Naive thymus-derived CD4-positive, alpha-beta T cell (primary cell): Measurements from ENCODE around the gene EFHD2. TPM values are rescaled to one million over a fixed set of nuclear protein-coding genes. Genes with fewer than 3 reads are reported as not detected.
"Not testable (repeated sequence)": the region's sequence is repeated elsewhere in the genome, so short reads cannot be mapped to it uniquely, and the experiment has no call there.

Experiments
- ATAC-seq: fragments of 150-1000 bp; cut with Tn5 transposase; 2 replicates; pipeline ENCODE4 v1.10.0; 2021; ENCODE audit warnings: mild to moderate bottlenecking, moderate library complexity
- CTCF ChIA-PET: fragments of 350-600 bp; sonication (Branson Sonifier 250); formaldehyde crosslinking; loops from one replicate; lab custom pipeline; 2021; ENCODE audit warnings: antibody characterized with exemption; lab: Charles Lee
- POLR2A ChIA-PET: fragments of 350-600 bp; sonication (Branson Sonifier 250); formaldehyde crosslinking; loops from one replicate; lab custom pipeline; 2021; ENCODE audit warnings: antibody characterized with exemption, inconsistent platforms; lab: Charles Lee
- DNase-seq, 9 donors: peaks; one replicate each; pipeline versions ENCODE4 v3.0.0 to v3.0.0-alpha.2; 2020 to 2022; ENCODE audit warnings: mixed read lengths in 1 of 9
- H3K27ac ChIP-seq: one replicate; pipeline ENCODE4 v1.7.0; 2013; ENCODE audit warnings: mild to moderate bottlenecking, low read depth, low read length, moderate library complexity
- H3K27me3 ChIP-seq, 2 donors: one replicate each; pipeline ENCODE4 v1.7.0; 2013; ENCODE audit warnings: low read length in 2 of 2, mild to moderate bottlenecking in 2 of 2, moderate library complexity in 2 of 2; ENCODE audit not compliant: control insufficient read depth in 2 of 2, insufficient read depth in 2 of 2
- H3K36me3 ChIP-seq, 3 experiments: 1 replicate in 2 of 3; 2 replicates in 1 of 3; pipeline ENCODE4 v1.7.0; 2013; ENCODE audit warnings: low read length in 3 of 3, mild to moderate bottlenecking in 3 of 3, moderate library complexity in 1 of 3; ENCODE audit not compliant: insufficient read depth in 3 of 3, control insufficient read depth in 2 of 3
- H3K4me1 ChIP-seq, 2 donors: one replicate each; pipeline ENCODE4 v1.7.0; 2013; ENCODE audit warnings: low read length in 2 of 2, mild to moderate bottlenecking in 2 of 2, moderate library complexity in 1 of 2; ENCODE audit not compliant: control insufficient read depth in 2 of 2, insufficient read depth in 2 of 2
- H3K4me3 ChIP-seq: 2 replicates; pipeline ENCODE4 v1.7.0; 2013; ENCODE audit warnings: mild to moderate bottlenecking, low read length
- H3K9me3 ChIP-seq, 3 experiments: 1 replicate in 2 of 3; 2 replicates in 1 of 3; pipeline ENCODE4 v1.7.0; 2013; ENCODE audit warnings: low read length in 3 of 3; ENCODE audit not compliant: control insufficient read depth in 2 of 3
- H3K27ac Mint-ChIP-seq, 9 donors: one replicate each; pipeline ENCODE4 v1.8.0; 2020 to 2022; ENCODE audit warnings: mixed read lengths in 9 of 9, mild to moderate bottlenecking in 8 of 9, moderate library complexity in 5 of 9, inconsistent platforms in 2 of 9
- H3K27me3 Mint-ChIP-seq, 5 donors: one replicate each; pipeline ENCODE4 v1.8.0; 2021 to 2022; ENCODE audit warnings: mixed read lengths in 5 of 5, mild to moderate bottlenecking in 1 of 5
- H3K36me3 Mint-ChIP-seq, 5 donors: one replicate each; pipeline ENCODE4 v1.8.0; 2020 to 2022; ENCODE audit warnings: mixed read lengths in 5 of 5, mild to moderate bottlenecking in 3 of 5, inconsistent platforms in 1 of 5
- H3K4me1 Mint-ChIP-seq, 7 donors: one replicate each; pipeline ENCODE4 v1.8.0; 2020 to 2022; ENCODE audit warnings: mixed read lengths in 7 of 7, mild to moderate bottlenecking in 3 of 7, inconsistent platforms in 1 of 7
- H3K4me3 Mint-ChIP-seq, 10 donors: one replicate each; pipeline ENCODE4 v1.8.0; 2020 to 2022; ENCODE audit warnings: mild to moderate bottlenecking in 10 of 10, mixed read lengths in 10 of 10, moderate library complexity in 6 of 10, inconsistent platforms in 2 of 10
- H3K9me3 Mint-ChIP-seq, 11 donors: one replicate each; pipeline ENCODE4 v1.8.0; 2020 to 2022; ENCODE audit warnings: mixed read lengths in 11 of 11, mild to moderate bottlenecking in 4 of 11, inconsistent platforms in 1 of 11, moderate library complexity in 1 of 11
- intact Hi-C, 2 donors: fragments of 100-400 bp; cut with micrococcal nuclease; formaldehyde crosslinking; loops; one replicate each; pipeline ENCODE4 v1.15.1; 2023
- polyA plus RNA-seq, 2 donors: library from polyadenylated mRNA; unstranded; fragments of 300-500 nt; fragmentation: Illumina TruSeq; gene quantifications; one replicate each; pipeline ENCODE4 v1.2.3, GENCODE V29; 2021
- total RNA-seq, 6 experiments: library from RNA in 5 of 6; stranded (reverse) in 5 of 6; gene quantifications; 1 replicate in 5 of 6; 2 replicates in 1 of 6; pipeline ENCODE4 v1.2.3 and lab custom pipeline; 2021 to 2026

The EFHD2 gene
- total and polyA plus RNA-seq, 7 experiments from 2014 or later: 21.0 to 258 (median 32.0) TPM

GRCh38 chr1:15459771-15460707, 50.4 kb downstream of the EFHD2 start:
- Histone ChIP-seq H3K4me1 (no peaks in the 10 kb centered on the region), H3K9me3 (no peaks in the 10 kb centered on the region), H3K27me3 (no peaks in the 10 kb centered on the region), H3K36me3 (no peaks in the 10 kb centered on the region), H3K27ac (no peak overlapping the region), H3K4me3 (no peak overlapping the region)
- H3K36me3 Mint-ChIP-seq: no peaks in the 10 kb centered on the region
- no peak overlapping the region for H3K4me3 Mint-ChIP-seq
- peaks cover 0 to 3% (median 0%) of the 10 kb centered on the region in 5 donors for H3K27me3 Mint-ChIP-seq
- H3K27ac Mint-ChIP-seq: no peak overlapping the region
- DNase-seq (no peak), ATAC-seq (no peak)
- H3K4me1 Mint-ChIP-seq: no peaks in the 10 kb centered on the region
- CTCF ChIA-PET: no interaction called here
- POLR2A ChIA-PET: no interaction called here
- intact Hi-C loops: no loop called here
- no peaks in the 10 kb centered on the region for H3K9me3 Mint-ChIP-seq

GRCh38 chr1:15460708-15461095, 51.0 kb downstream of the EFHD2 start:
- no peak overlapping the region for H3K27ac ChIP-seq
- H3K4me1 Mint-ChIP-seq: no peaks in the 10 kb centered on the region
- ChIA-PET POLR2A (no interaction called here), CTCF (no interaction called here)
- no peak overlapping the region for H3K4me3 Mint-ChIP-seq
- intact Hi-C loops: no loop called here
- peaks cover 0 to 2% (median 0%) of the 10 kb centered on the region in 5 donors for H3K27me3 Mint-ChIP-seq
- DNase-seq (no peak), ATAC-seq (no peak)
- H3K4me1 ChIP-seq: no peaks in the 10 kb centered on the region
- no peak overlapping the region for H3K27ac Mint-ChIP-seq
- H3K36me3 ChIP-seq: no peaks in the 10 kb centered on the region
- no peak overlapping the region for H3K4me3 ChIP-seq
- H3K36me3 Mint-ChIP-seq: no peaks in the 10 kb centered on the region
- H3K9me3 ChIP-seq: no peaks in the 10 kb centered on the region
- no peaks in the 10 kb centered on the region for H3K27me3 ChIP-seq
- no peaks in the 10 kb centered on the region for H3K9me3 Mint-ChIP-seq

GRCh38 chr1:15463064-15463800, 53.5 kb downstream of the EFHD2 start:
- DNase-seq, H3K4me3 ChIP-seq, H3K4me3 Mint-ChIP-seq, H3K36me3 ChIP-seq, H3K27ac ChIP-seq, H3K4me1 ChIP-seq, H3K9me3 ChIP-seq, POLR2A ChIA-PET, H3K27me3 Mint-ChIP-seq, ATAC-seq, H3K36me3 Mint-ChIP-seq, H3K27me3 ChIP-seq, H3K27ac Mint-ChIP-seq, CTCF ChIA-PET, H3K4me1 Mint-ChIP-seq, H3K9me3 Mint-ChIP-seq, intact Hi-C loops: not testable (repeated sequence)

GRCh38 chr1:15463926-15464322, 54.2 kb downstream of the EFHD2 start:
- POLR2A ChIA-PET, H3K27me3 ChIP-seq, H3K4me1 Mint-ChIP-seq, H3K36me3 ChIP-seq, H3K4me3 ChIP-seq, H3K4me3 Mint-ChIP-seq, CTCF ChIA-PET, intact Hi-C loops, ATAC-seq, H3K9me3 Mint-ChIP-seq, H3K27me3 Mint-ChIP-seq, H3K9me3 ChIP-seq, H3K36me3 Mint-ChIP-seq, H3K4me1 ChIP-seq, DNase-seq, H3K27ac Mint-ChIP-seq, H3K27ac ChIP-seq: not testable (repeated sequence)

GRCh38 chr1:15465674-15466073, 56.0 kb downstream of the EFHD2 start:
- DNase-seq (no peak), ATAC-seq (no peak)
- Mint-ChIP-seq H3K9me3 (peaks cover 0 to 4% (median 0%) of the 10 kb centered on the region in 11 donors), H3K27me3 (peaks cover 0 to 3% (median 0%) of the 10 kb centered on the region in 5 donors), H3K36me3 (no peaks in the 10 kb centered on the region), H3K4me1 (peaks cover 0 to 2% (median 0%) of the 10 kb centered on the region in 7 donors), H3K4me3 (no peak overlapping the region), H3K27ac (no peak overlapping the region)
- ChIA-PET CTCF (no interaction called here), POLR2A (no interaction called here)
- H3K4me3 ChIP-seq: no peak overlapping the region
- H3K9me3 ChIP-seq: no peaks in the 10 kb centered on the region
- H3K36me3 ChIP-seq: no peaks in the 10 kb centered on the region
- intact Hi-C loops: no loop called here
- no peaks in the 10 kb centered on the region for H3K27me3 ChIP-seq
- no peak overlapping the region for H3K27ac ChIP-seq
- no peaks in the 10 kb centered on the region for H3K4me1 ChIP-seq

GRCh38 chr1:15466955-15467625, 57.4 kb downstream of the EFHD2 start:
- H3K4me3 ChIP-seq, H3K9me3 ChIP-seq, H3K27ac Mint-ChIP-seq, POLR2A ChIA-PET, H3K4me3 Mint-ChIP-seq, H3K9me3 Mint-ChIP-seq, H3K4me1 ChIP-seq, H3K27me3 ChIP-seq, ATAC-seq, H3K27ac ChIP-seq, H3K36me3 Mint-ChIP-seq, H3K27me3 Mint-ChIP-seq, CTCF ChIA-PET, intact Hi-C loops, H3K4me1 Mint-ChIP-seq, DNase-seq, H3K36me3 ChIP-seq: not testable (repeated sequence)
